ENCODE results near the gene MRPL10.

Gene MRPL10

DNA sequence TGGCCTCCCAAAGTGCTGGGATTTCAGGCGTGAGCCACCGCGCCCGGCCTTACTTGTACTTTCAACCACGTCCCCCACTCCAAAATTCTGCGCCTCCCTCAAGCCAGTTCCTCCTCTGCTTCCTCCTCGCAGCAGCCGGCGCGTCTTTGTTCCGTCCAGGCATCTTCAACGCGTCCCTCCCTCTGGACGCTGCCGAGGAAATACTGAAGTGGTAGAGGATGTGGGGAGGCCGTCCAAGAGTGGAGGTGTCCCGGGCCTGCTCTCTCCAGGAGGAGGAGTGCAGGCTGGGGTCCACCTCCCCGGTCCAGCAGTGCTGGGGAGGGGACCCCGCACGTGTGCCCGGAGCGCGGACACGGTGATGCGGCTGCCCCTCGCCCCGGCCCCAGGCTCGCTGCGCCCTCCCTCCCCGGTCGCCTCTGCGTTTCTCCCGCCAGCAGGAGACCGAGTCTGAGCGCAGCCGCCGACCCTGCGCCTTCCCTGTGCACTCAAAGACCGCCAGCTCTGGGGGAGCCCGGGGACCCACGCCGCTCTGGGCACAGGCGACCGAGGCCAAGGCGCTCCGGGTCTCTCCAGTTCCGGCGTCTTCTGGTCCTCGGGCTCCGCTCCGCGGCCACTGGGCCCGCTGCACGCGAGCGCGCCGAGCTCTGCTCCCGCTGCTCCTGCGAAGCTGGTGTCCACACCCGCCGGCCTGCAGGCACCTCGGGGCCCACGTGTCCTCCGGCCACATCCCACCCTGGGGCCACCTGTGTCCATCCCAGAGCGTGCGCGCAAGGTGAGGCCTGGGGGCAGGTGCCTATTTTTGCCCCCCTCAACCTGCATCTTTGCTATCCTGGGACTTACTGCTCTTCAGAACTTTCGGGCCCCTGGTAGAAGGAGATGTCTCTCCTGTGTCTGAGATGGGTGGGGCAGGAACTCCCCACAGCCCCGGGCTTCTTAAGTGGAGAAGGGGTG lies 41.5 kb downstream of the MRPL10 start (continued):
- TF ChIP-seq, protein P1, sequence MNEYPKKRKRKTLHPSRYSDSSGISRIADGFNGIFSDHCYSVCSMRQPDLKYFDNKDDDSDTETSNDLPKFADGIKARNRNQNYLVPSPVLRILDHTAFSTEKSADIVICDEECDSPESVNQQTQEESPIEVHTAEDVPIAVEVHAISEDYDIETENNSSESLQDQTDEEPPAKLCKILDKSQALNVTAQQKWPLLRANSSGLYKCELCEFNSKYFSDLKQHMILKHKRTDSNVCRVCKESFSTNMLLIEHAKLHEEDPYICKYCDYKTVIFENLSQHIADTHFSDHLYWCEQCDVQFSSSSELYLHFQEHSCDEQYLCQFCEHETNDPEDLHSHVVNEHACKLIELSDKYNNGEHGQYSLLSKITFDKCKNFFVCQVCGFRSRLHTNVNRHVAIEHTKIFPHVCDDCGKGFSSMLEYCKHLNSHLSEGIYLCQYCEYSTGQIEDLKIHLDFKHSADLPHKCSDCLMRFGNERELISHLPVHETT (tag by site-specific recombination; IDR thresholded peaks at IDR 0.05), result no peak
- TF ChIP-seq, protein P2, sequence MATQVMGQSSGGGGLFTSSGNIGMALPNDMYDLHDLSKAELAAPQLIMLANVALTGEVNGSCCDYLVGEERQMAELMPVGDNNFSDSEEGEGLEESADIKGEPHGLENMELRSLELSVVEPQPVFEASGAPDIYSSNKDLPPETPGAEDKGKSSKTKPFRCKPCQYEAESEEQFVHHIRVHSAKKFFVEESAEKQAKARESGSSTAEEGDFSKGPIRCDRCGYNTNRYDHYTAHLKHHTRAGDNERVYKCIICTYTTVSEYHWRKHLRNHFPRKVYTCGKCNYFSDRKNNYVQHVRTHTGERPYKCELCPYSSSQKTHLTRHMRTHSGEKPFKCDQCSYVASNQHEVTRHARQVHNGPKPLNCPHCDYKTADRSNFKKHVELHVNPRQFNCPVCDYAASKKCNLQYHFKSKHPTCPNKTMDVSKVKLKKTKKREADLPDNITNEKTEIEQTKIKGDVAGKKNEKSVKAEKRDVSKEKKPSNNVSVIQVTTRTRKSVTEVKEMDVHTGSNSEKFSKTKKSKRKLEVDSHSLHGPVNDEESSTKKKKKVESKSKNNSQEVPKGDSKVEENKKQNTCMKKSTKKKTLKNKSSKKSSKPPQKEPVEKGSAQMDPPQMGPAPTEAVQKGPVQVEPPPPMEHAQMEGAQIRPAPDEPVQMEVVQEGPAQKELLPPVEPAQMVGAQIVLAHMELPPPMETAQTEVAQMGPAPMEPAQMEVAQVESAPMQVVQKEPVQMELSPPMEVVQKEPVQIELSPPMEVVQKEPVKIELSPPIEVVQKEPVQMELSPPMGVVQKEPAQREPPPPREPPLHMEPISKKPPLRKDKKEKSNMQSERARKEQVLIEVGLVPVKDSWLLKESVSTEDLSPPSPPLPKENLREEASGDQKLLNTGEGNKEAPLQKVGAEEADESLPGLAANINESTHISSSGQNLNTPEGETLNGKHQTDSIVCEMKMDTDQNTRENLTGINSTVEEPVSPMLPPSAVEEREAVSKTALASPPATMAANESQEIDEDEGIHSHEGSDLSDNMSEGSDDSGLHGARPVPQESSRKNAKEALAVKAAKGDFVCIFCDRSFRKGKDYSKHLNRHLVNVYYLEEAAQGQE (tag by site-specific recombination; IDR thresholded peaks at IDR 0.05), result no peak
- TF ChIP-seq OSR2 (tag by site-specific recombination; IDR thresholded peaks at IDR 0.05) (no peak), MZF1 (tag by site-specific recombination; IDR thresholded peaks at IDR 0.05; ENCODE audit: borderline replicate concordance) (no peak), ZNF610 (tag by site-specific recombination; IDR thresholded peaks at IDR 0.05; ENCODE audit: borderline replicate concordance) (no peak), KLF10 (tag by site-specific recombination; IDR thresholded peaks at IDR 0.05) (no peak), ZNF114 (tag by site-specific recombination; IDR thresholded peaks at IDR 0.05) (no peak), EGR2 (tag by site-specific recombination; IDR thresholded peaks at IDR 0.05; ENCODE audit: low read depth) (no peak), SCRT1 (tag by site-specific recombination; IDR thresholded peaks at IDR 0.05; ENCODE audit: borderline replicate concordance) (no peak)
- TF ChIP-seq, protein P3, sequence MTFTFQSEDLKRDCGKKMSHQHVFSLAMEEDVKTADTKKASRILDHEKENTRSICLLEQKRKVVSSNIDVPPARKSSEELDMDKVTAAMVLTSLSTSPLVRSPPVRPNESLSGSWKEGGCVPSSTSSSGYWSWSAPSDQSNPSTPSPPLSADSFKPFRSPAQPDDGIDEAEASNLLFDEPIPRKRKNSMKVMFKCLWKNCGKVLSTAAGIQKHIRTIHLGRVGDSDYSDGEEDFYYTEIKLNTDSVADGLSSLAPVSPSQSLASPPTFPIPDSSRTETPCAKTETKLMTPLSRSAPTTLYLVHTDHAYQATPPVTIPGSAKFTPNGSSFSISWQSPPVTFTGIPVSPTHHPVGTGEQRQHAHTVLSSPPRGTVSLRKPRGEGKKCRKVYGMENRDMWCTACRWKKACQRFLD (tag by site-specific recombination; IDR thresholded peaks at IDR 0.05), result no peak

DNA sequence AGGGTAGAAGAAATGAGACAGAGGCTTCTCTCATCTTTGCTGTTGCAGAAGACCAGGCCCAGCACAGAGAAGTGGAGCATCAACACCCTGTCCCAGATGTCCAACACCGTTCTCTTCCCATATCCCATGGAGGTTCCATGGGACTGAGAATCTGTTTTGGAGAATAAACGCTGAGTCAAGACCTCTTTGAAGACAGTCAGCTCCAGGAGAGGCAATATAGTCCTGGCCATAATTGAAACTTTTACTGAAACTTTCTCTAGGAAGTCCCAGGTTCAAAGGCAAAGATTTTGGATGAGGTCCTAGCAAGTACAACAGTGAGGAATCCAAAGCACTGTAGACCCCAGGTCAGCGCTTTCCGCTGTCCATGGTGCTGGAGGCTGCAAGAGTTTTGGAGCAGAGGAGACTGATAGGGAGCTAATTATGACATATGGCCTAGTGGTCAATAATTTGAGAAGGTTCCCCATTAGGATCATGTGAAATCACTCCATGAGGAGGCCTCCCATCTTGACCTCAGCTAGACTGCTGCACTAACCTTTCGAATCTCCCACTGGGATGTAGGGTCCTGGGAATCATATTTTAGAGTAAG lies 45.7 kb downstream of the MRPL10 start:
- TF ChIP-seq ZNF211 (tag by site-specific recombination; IDR thresholded peaks at IDR 0.05; ENCODE audit: low read depth), result no peak
- TF ChIP-seq, protein P2 (tag by site-specific recombination; IDR thresholded peaks at IDR 0.05), result peak; percentile 98
- H3K36me3 ChIP-seq (ENCODE audit: control insufficient read depth in 2 of 2, insufficient read depth in 1 of 2, low read length in 2 of 2), result no peaks in the 10 kb centered on the region
- H3K4me3 ChIP-seq (ENCODE audit: low read depth, low read length), result no peak overlapping the region
- no peaks in the 10 kb centered on the region for H3K9me3 ChIP-seq (ENCODE audit: control insufficient read depth, insufficient read depth, low read depth, low read length)
- H3K27ac ChIP-seq (ENCODE audit: extremely low read depth, low read depth, low read length), result no peak overlapping the region
- ChIA-PET POLR2A (interaction anchor here (0.7 kb wide), 2 partner anchors 46 kb away, joined by 3 read pairs; partner anchors contain the start of genes LRRC46 and MRPL10), CTCF (interaction anchor here (1.6 to 2.1 kb wide), 3 partner anchors 13 to 161 kb away, joined by 5 to 9 read pairs (median 7); no protein-coding TSS in a partner anchor)
- H3K4me1 ChIP-seq (ENCODE audit: control insufficient read depth, insufficient read depth, low read length), result 0 out of 2 replicates have a peak, but pooled peaks cover 2% of the 10 kb centered on the region

All from HEK293 (cell line).